ENCODE measurements around the gene LRRK1.

LRRK1 gene

GRCh38 chr15:101088271-101088670 lies 169.1 kb downstream of the LRRK1 start:
- H2AFZ ChIP-seq (ENCODE audit: low read depth, low read length): no peak overlapping the region
- H3K9me3 ChIP-seq (ENCODE audit: control insufficient read depth, low read length): no peaks in the 10 kb centered on the region
- no peak overlapping the region for H2BK12ac ChIP-seq (ENCODE audit: low read length in 2 of 2)
- peak overlapping the region; percentile 17 for H2AK5ac ChIP-seq (ENCODE audit: low read length, severe bottlenecking)
- H2BK120ac ChIP-seq (ENCODE audit: low read depth, low read length): no peak overlapping the region
- no peak overlapping the region for H3K14ac ChIP-seq (ENCODE audit: low read length in 2 of 2)
- DNase-seq: no peak
- peak overlapping the region; percentile 63 for H4K91ac ChIP-seq (ENCODE audit: low read length)
- no peaks in the 10 kb centered on the region for H3K79me1 ChIP-seq (replicated peaks; ENCODE audit: low read length, poor library complexity, severe bottlenecking)
- no peak overlapping the region for H3K27ac ChIP-seq (ENCODE audit: low read length, poor library complexity, severe bottlenecking)
- H3K4ac ChIP-seq (ENCODE audit: low read depth in 1 of 2, low read length in 2 of 2): peak overlapping the region in 1 of 2 experiments; percentile 6
- 76% methylated on average over 5 of the region's 6 CpGs for WGBS
- no peak overlapping the region for H3K23ac ChIP-seq (ENCODE audit: low read length in 2 of 2)
- H3K27me3 ChIP-seq (ENCODE audit: control insufficient read depth in 1 of 2, insufficient read depth in 1 of 2, low read length in 2 of 2): peaks cover 4% of the 10 kb centered on the region in 2 experiments
- H3K9ac ChIP-seq (ENCODE audit: low read length): no peak overlapping the region
- H3K18ac ChIP-seq (ENCODE audit: low read depth in 1 of 2, low read length in 2 of 2): no peak overlapping the region
- H3K4me2 ChIP-seq (ENCODE audit: low read length, poor library complexity, severe bottlenecking): no peak overlapping the region
- no peak overlapping the region for H3K4me3 ChIP-seq (ENCODE audit: insufficient read depth in 1 of 2, low read depth in 1 of 2, low read length in 2 of 2)
- H2BK15ac ChIP-seq (ENCODE audit: low read depth, poor library complexity, severe bottlenecking): no peak overlapping the region
- peaks cover 29% of the 10 kb centered on the region for H3K4me1 ChIP-seq (ENCODE audit: control insufficient read depth, insufficient read depth, low read depth, low read length)
- H4K8ac ChIP-seq (ENCODE audit: low read length): no peak overlapping the region
- peaks cover 0 to 7% of the 10 kb centered on the region in 2 experiments for H3K36me3 ChIP-seq (ENCODE audit: control insufficient read depth in 1 of 2, insufficient read depth in 2 of 2, low read depth in 1 of 2, low read length in 2 of 2)
- H2BK5ac ChIP-seq (ENCODE audit: low read depth, low read length, poor library complexity, severe bottlenecking): no peak overlapping the region

GRCh38 chr15:101088788-101089578 lies 169.8 kb downstream of the LRRK1 start:
- Histone ChIP-seq H2BK120ac (ENCODE audit: low read depth, low read length) (peak overlapping the region; percentile 35), H2AK5ac (ENCODE audit: low read length, severe bottlenecking) (no peak overlapping the region), H2BK5ac (ENCODE audit: low read depth, low read length, poor library complexity, severe bottlenecking) (no peak overlapping the region), H2AFZ (ENCODE audit: low read depth, low read length) (peak overlapping the region; percentile 15), H4K8ac (ENCODE audit: low read length) (peak overlapping the region; percentile 75), H3K14ac (ENCODE audit: low read length in 2 of 2) (no peak overlapping the region), H3K4ac (ENCODE audit: low read depth in 1 of 2, low read length in 2 of 2) (no peak overlapping the region), H3K9ac (ENCODE audit: low read length) (peak overlapping the region; percentile 87), H3K4me1 (ENCODE audit: control insufficient read depth, insufficient read depth, low read depth, low read length) (peaks cover 29% of the 10 kb centered on the region), H2BK15ac (ENCODE audit: low read depth, poor library complexity, severe bottlenecking) (peak overlapping the region; percentile 87), H3K27ac (ENCODE audit: low read length, poor library complexity, severe bottlenecking) (no peak overlapping the region), H3K23ac (ENCODE audit: low read length in 2 of 2) (no peak overlapping the region), H3K4me2 (ENCODE audit: low read length, poor library complexity, severe bottlenecking) (peak overlapping the region; percentile 59), H3K4me3 (ENCODE audit: insufficient read depth in 1 of 2, low read depth in 1 of 2, low read length in 2 of 2) (peak overlapping the region in 1 of 2 experiments; percentile 65), H2BK12ac (ENCODE audit: low read length in 2 of 2) (peak overlapping the region in 1 of 2 experiments; percentile 75), H4K91ac (ENCODE audit: low read length) (no peak overlapping the region), H3K27me3 (ENCODE audit: control insufficient read depth in 1 of 2, insufficient read depth in 1 of 2, low read length in 2 of 2) (no peaks in the 10 kb centered on the region), H3K36me3 (ENCODE audit: control insufficient read depth in 1 of 2, insufficient read depth in 2 of 2, low read depth in 1 of 2, low read length in 2 of 2) (peaks cover 0 to 7% of the 10 kb centered on the region in 2 experiments), H3K9me3 (ENCODE audit: control insufficient read depth, low read length) (no peaks in the 10 kb centered on the region), H3K79me1 (replicated peaks; ENCODE audit: low read length, poor library complexity, severe bottlenecking) (no peaks in the 10 kb centered on the region), H3K18ac (ENCODE audit: low read depth in 1 of 2, low read length in 2 of 2) (peak overlapping the region; percentile 24 to 61)
- WGBS: 36% methylated on average over 42 of the region's 42 CpGs
- DNase-seq: peak; percentile 46

GRCh38 chr15:101089579-101090427 lies 170.6 kb downstream of the LRRK1 start:
- Histone ChIP-seq H2AK5ac (ENCODE audit: low read length, severe bottlenecking) (peak overlapping the region; percentile 97), H2BK12ac (ENCODE audit: low read length in 2 of 2) (peak overlapping the region; percentile 8 to 81), H3K9me3 (ENCODE audit: control insufficient read depth, low read length) (no peaks in the 10 kb centered on the region), H3K27ac (ENCODE audit: low read length, poor library complexity, severe bottlenecking) (no peak overlapping the region), H3K4ac (ENCODE audit: low read depth in 1 of 2, low read length in 2 of 2) (peak overlapping the region in 1 of 2 experiments; percentile 41), H4K8ac (ENCODE audit: low read length) (peak overlapping the region; percentile 75), H3K23ac (ENCODE audit: low read length in 2 of 2) (no peak overlapping the region), H2BK5ac (ENCODE audit: low read depth, low read length, poor library complexity, severe bottlenecking) (no peak overlapping the region), H3K36me3 (ENCODE audit: control insufficient read depth in 1 of 2, insufficient read depth in 2 of 2, low read depth in 1 of 2, low read length in 2 of 2) (peaks cover 0 to 7% of the 10 kb centered on the region in 2 experiments), H3K4me2 (ENCODE audit: low read length, poor library complexity, severe bottlenecking) (no peak overlapping the region), H3K4me1 (ENCODE audit: control insufficient read depth, insufficient read depth, low read depth, low read length) (peaks cover 29% of the 10 kb centered on the region), H3K4me3 (ENCODE audit: insufficient read depth in 1 of 2, low read depth in 1 of 2, low read length in 2 of 2) (no peak overlapping the region), H3K14ac (ENCODE audit: low read length in 2 of 2) (no peak overlapping the region), H3K79me1 (replicated peaks; ENCODE audit: low read length, poor library complexity, severe bottlenecking) (no peaks in the 10 kb centered on the region), H2BK15ac (ENCODE audit: low read depth, poor library complexity, severe bottlenecking) (peak overlapping the region; percentile 77), H4K91ac (ENCODE audit: low read length) (peak overlapping the region; percentile 57), H3K9ac (ENCODE audit: low read length) (peak overlapping the region; percentile 87), H3K18ac (ENCODE audit: low read depth in 1 of 2, low read length in 2 of 2) (peak overlapping the region; percentile 30 to 52), H3K27me3 (ENCODE audit: control insufficient read depth in 1 of 2, insufficient read depth in 1 of 2, low read length in 2 of 2) (no peaks in the 10 kb centered on the region), H2BK120ac (ENCODE audit: low read depth, low read length) (peak overlapping the region; percentile 35), H2AFZ (ENCODE audit: low read depth, low read length) (peak overlapping the region; percentile 15)
- WGBS: 88% methylated on average over 4 of the region's 9 CpGs
- DNase-seq: no peak

- H3K36me3 ChIP-seq (ENCODE audit: control insufficient read depth in 1 of 2, insufficient read depth in 2 of 2, low read depth in 1 of 2, low read length in 2 of 2): peaks cover 0 to 7% of the 10 kb centered on the region in 2 experiments
- H3K27me3 ChIP-seq (ENCODE audit: control insufficient read depth in 1 of 2, insufficient read depth in 1 of 2, low read length in 2 of 2): no peaks in the 10 kb centered on the region
- no peaks in the 10 kb centered on the region for H3K79me1 ChIP-seq (replicated peaks; ENCODE audit: low read length, poor library complexity, severe bottlenecking)
- peak overlapping the region; percentile 8 to 85 for H2BK12ac ChIP-seq (ENCODE audit: low read length in 2 of 2)
- H2BK5ac ChIP-seq (ENCODE audit: low read depth, low read length, poor library complexity, severe bottlenecking): no peak overlapping the region
- no peak overlapping the region for H3K9ac ChIP-seq (ENCODE audit: low read length)
- H3K4me1 ChIP-seq (ENCODE audit: control insufficient read depth, insufficient read depth, low read depth, low read length): peaks cover 29% of the 10 kb centered on the region
- H3K9me3 ChIP-seq (ENCODE audit: control insufficient read depth, low read length): no peaks in the 10 kb centered on the region
- H3K4me2 ChIP-seq (ENCODE audit: low read length, poor library complexity, severe bottlenecking): no peak overlapping the region
- no peak overlapping the region for H3K4me3 ChIP-seq (ENCODE audit: insufficient read depth in 1 of 2, low read depth in 1 of 2, low read length in 2 of 2)
- H3K27ac ChIP-seq (ENCODE audit: low read length, poor library complexity, severe bottlenecking): no peak overlapping the region
- no peak overlapping the region for H2AFZ ChIP-seq (ENCODE audit: low read depth, low read length)
- DNase-seq: no peak
- 92% methylated on average over 2 of the region's 2 CpGs for WGBS
- H2BK15ac ChIP-seq (ENCODE audit: low read depth, poor library complexity, severe bottlenecking): no peak overlapping the region
- no peak overlapping the region for H3K14ac ChIP-seq (ENCODE audit: low read length in 2 of 2)
- H3K4ac ChIP-seq (ENCODE audit: low read depth in 1 of 2, low read length in 2 of 2): no peak overlapping the region
- H3K18ac ChIP-seq (ENCODE audit: low read depth in 1 of 2, low read length in 2 of 2): peak overlapping the region; percentile 45 to 71
- H4K8ac ChIP-seq (ENCODE audit: low read length): no peak overlapping the region
- peak overlapping the region; percentile 97 for H2AK5ac ChIP-seq (ENCODE audit: low read length, severe bottlenecking)
- peak overlapping the region; percentile 57 for H4K91ac ChIP-seq (ENCODE audit: low read length)
- H2BK120ac ChIP-seq (ENCODE audit: low read depth, low read length): no peak overlapping the region
- H3K23ac ChIP-seq (ENCODE audit: low read length in 2 of 2): no peak overlapping the region
Observed at GRCh38 chr15:101090428-101090790, 171.3 kb downstream of the LRRK1 start.
